Measurements from ENCODE around the gene ZDHHC14. TPM values are rescaled to one million over a fixed set of nuclear protein-coding genes. Genes with fewer than 3 reads are reported as not detected.

ZDHHC14 gene
- total RNA-seq, 1 donor, result 4.3 TPM

- H3K4me3 ChIP-seq (ENCODE audit: low read depth, low read length), result no peak overlapping the region
- no peak for DNase-seq (ENCODE audit: low read depth)
- no peak for TF ChIP-seq CTCF (IDR thresholded peaks at IDR 0.05; ENCODE audit: insufficient read depth, low read depth, low read length)
Measured at GRCh38 chr6:157637516-157637915, 256.5 kb downstream of the ZDHHC14 start.

GRCh38 chr6:157637941-157638662 is 257.1 kb downstream of the ZDHHC14 start:
- no peak for DNase-seq (ENCODE audit: low read depth)
- TF ChIP-seq CTCF (IDR thresholded peaks at IDR 0.05; ENCODE audit: insufficient read depth, low read depth, low read length), result no peak
- no peak overlapping the region for H3K4me3 ChIP-seq (ENCODE audit: low read depth, low read length)

GRCh38 chr6:157638779-157639178 is 257.8 kb downstream of the ZDHHC14 start:
- DNase-seq (ENCODE audit: low read depth), result no peak
- TF ChIP-seq CTCF (IDR thresholded peaks at IDR 0.05; ENCODE audit: insufficient read depth, low read depth, low read length), result no peak
- H3K4me3 ChIP-seq (ENCODE audit: low read depth, low read length), result no peak overlapping the region

GRCh38 chr6:157640746-157641451 is 259.9 kb downstream of the ZDHHC14 start:
- DNase-seq (ENCODE audit: low read depth), result no peak

GRCh38 chr6:157641837-157642236 is 260.8 kb downstream of the ZDHHC14 start:
- no peak for DNase-seq (ENCODE audit: low read depth)
- H3K4me3 ChIP-seq (ENCODE audit: low read depth, low read length), result no peak overlapping the region
- TF ChIP-seq CTCF (IDR thresholded peaks at IDR 0.05; ENCODE audit: insufficient read depth, low read depth, low read length), result no peak

More at GRCh38 chr6:157640746-157641451, 259.9 kb downstream of the ZDHHC14 start:
- no peak for TF ChIP-seq CTCF (IDR thresholded peaks at IDR 0.05; ENCODE audit: insufficient read depth, low read depth, low read length)
- no peak overlapping the region for H3K4me3 ChIP-seq (ENCODE audit: low read depth, low read length)

GRCh38 chr6:157642736-157643135 is 261.7 kb downstream of the ZDHHC14 start:
- DNase-seq (ENCODE audit: low read depth), result no peak
- no peak overlapping the region for H3K4me3 ChIP-seq (ENCODE audit: low read depth, low read length)
- TF ChIP-seq CTCF (IDR thresholded peaks at IDR 0.05; ENCODE audit: insufficient read depth, low read depth, low read length), result no peak
